ENCODE measurements around the gene OSBPL7.
"Not testable (repeated sequence)": the region's sequence is repeated elsewhere in the genome, so short reads cannot be mapped to it uniquely, and the experiment has no call there.

The OSBPL7 gene

DNA sequence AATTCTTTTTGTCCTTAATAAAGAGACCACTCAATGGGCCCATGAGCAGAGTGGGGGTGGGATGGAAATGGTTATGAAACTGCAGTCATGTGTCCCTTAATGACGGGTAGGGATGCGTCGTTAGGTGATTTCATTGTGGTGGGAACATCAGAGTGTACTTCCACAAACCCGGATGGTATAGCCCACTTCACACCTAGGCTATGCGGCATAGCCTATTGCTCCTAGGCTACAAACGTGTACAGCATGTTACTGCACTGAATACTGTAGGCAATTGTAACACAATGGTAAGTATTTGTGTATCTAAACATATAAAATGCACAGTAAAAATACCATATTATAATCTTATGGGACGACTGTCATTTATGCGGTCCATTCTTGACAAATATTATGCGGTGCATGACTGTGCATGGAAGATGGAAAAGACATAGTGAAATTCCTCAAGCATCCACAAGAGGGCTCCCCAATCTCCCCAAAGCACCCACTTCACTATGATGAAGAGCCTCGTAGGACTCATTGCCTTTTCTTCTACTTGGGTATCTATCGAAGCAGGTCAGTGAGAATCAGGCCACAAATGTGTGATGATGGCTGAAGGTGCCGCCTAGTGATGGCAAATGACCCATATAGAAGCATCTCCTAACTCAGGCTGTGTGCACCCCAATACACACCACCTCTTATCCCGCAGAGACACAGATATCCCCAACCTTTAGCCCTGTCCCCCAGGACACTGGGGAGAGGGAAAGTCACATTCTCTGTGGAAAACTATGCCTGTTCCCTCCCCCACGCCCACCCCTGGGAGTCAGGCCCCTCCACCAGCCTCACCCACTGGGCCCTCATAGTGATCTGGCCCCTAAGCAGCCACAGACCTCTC is 45.0 kb downstream of the OSBPL7 start:
- no peak for DNase-seq (ENCODE audit: low read depth in 2 of 2, low spot score in 1 of 2)

DNA sequence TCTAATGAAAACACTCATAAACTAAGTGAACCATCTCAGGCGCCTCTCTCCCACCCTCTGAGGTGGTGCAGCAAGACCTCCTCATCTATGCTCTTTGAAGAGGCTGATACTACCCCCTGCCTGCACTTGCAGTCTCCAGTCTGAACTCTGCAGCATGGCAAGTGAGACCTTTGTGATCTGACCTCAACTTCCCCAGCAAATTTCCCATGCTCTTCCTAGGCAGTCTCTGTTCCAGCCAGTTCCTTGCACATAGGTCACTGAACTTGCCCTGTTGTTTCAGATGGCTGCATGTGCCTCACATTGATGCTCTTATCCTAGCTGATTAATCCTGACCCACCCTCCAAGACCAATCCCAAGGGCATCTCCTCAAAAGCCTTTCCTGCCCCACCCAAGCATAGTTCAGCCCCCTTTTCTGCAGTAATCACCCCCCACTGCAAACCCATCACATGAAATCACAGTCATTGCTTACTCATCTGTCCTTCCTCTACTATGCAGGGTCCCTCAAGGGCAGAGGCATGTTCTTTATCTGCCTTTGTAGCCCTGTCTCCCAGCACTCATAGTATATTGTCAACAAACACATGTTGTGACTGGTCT is 46.5 kb downstream of the OSBPL7 start:
- DNase-seq (ENCODE audit: low read depth in 2 of 2, low spot score in 1 of 2): no peak

DNA sequence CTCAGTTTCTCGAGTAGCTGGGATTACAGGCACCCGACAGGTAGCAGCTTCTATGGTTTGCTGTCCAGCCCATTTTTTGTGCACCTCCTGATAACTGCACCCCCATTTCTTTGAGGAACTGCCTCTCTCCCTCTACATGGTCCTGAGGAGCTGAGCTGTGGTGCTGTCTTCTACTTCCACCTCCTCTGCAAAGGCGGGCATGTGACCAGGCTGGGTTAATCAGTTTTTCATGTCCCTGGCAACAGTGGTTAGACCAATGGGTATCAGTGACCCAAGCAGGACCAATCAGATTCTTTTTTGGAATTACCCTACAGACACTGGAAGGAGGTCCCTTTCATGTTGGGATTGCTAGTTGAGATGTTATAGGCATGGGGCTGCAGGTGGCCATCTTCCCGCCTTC is 47.3 kb downstream of the OSBPL7 start:
- no peak for DNase-seq (ENCODE audit: low read depth in 2 of 2, low spot score in 1 of 2)

DNA sequence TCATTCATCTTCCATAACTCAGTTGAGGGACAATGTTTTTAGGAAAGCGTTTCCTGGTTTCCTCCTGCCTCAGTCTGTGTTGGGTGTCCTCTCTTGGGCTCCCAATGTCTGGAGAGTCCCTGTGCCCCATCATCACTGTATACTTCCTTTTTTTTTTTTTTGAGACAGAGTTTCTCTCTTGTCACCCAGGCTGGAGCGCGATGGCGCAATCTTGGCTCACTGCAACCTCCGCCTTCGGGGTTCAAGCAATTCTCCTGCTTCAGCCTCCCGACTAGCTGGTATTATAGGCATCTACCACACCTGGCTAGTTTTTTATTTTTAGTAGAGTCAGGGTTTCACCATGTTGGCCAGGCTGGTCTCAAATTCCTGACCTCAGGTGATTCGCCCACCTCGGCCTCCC is 47.9 kb downstream of the OSBPL7 start:
- DNase-seq (ENCODE audit: low read depth in 2 of 2, low spot score in 1 of 2): not testable (repeated sequence)

DNA sequence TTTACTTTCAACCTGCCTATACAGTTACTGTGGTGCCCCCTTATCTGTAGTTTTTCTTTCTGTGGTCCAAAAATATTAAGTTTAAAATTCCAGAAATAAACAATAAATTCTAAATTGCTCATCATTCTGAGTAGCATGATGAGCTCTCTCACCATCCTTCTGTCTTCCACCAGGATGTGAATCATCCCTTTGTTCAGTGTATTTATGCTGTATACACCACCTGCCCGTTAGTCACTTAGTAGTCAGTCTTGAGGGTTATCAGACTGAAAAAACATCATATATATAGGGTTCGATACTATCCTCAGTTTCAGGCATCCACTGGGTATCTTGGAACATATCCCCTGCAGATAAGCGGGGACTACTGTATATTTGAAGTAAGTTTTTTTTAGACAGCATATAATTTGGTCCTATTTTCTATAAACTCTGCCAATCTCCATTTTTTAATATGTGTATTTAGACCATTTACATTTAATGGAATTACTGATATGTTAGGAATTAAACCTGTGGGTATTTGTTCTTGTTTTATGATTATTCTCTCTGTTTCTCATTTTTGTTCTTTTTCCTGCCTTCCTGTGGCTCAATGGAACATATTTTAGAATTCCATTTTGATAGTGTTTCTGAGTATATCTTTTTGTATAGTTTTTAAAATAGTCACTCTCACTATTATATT is 57.5 kb downstream of the OSBPL7 start:
- DNase-seq (ENCODE audit: low read depth in 2 of 2, low spot score in 1 of 2): no peak

DNA sequence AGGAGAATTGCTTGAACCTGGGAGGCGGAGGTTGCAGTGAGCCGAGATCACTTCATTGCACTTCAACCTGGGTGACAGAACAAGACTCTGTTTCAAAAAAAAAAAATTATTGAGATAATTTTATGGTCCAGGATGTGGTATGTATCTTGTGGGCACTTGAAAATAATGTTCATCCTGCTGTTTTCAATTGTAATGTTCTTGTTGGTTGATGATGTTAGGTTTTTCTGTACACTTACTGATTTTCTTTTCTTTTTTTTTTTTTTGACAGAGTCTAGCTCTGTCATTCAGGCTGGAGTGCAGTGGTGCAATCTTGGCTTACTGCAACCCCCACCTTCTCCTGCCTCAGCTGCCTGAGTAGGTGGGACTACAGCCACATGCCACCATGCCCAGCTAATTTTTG is 58.9 kb downstream of the OSBPL7 start:
- no peak for DNase-seq (ENCODE audit: low read depth in 2 of 2, low spot score in 1 of 2)

DNA sequence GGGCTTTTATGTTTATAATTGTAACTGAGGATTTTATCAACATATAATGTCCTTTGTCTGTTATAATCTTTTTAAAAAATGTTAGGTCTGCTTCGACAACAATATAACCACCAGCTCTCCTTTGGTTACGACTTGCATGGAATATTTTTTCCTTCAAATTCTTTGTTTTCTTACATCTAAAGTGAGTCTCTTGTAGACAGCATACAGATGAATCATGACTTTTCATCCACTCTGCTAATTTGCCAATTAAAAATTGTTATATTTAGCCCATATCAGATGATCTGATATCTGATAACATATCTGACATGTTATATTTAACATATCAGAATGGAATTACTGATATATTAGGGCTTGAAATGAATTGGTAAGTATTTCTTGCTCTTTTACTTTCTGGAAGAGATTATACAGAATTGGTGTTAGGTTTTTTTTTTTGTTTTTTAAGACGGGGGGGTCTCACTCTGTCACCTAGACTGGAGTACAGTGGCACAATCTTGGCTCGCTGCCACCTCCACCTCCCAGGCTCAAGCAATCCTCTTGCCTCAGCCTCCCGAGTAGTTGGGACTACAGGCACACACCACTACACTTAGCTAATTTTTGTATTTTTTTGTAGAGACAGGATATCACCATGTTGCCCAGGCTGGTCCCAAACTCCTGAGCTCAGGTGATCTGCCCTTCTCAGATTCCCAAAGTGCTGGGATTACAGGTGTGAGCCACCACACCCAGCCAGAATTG is 61.0 kb downstream of the OSBPL7 start:
- DNase-seq (ENCODE audit: low read depth in 2 of 2, low spot score in 1 of 2): no peak

DNA sequence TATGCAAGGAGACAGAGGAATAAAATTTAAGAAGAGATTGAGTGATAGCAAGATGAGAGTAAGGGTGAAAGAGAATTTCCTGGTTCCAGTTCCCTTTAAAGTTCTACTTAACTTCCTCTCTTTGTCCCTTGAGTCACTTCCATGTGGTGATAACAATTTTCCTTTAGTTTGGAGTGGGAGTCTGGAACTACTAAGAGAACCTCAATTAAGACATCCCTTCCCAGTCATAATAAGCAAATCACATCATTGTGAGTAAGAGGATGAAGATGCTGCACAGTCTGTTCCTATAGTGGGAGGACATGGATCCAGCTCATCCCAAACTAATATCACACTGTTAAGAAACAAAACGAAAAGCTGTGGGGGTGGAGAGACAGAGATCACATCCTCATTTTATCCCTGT is 64.2 kb downstream of the OSBPL7 start:
- DNase-seq (ENCODE audit: low read depth in 2 of 2, low spot score in 1 of 2): no peak

Measured in stimulated activated CD8-positive, alpha-beta memory T cell treated with anti-CD3 and anti-CD28 coated beads, Interleukin-4, amount 100 ng/mL, for 1 hour (primary cell).